B cell (primary cell): ENCODE measurements around the gene TMOD1.

ENCODE experiments used
- CTCF ChIP-seq: fragments of 200-600 bp; IDR thresholded peaks from one replicate; pipeline ENCODE4 v1.8.0; 2022; ENCODE audit warnings: antibody characterized with exemption, mild to moderate bottlenecking
- EZH2 ChIP-seq: IDR thresholded peaks from 2 replicates; pipeline ENCODE4 v1.6.1; 2012; ENCODE audit warnings: borderline replicate concordance, low read depth, mild to moderate bottlenecking, moderate library complexity, low read length; ENCODE audit not compliant: insufficient read depth, poor library complexity, severe bottlenecking

GRCh38 chr9:97502984-97503861, 1.8 kb downstream of the TMOD1 start:
- TF ChIP-seq CTCF = no peak
- no peak for TF ChIP-seq EZH2
